Hepatocyte (in vitro differentiated cells): ENCODE measurements around the gene TMEM240. TPM values are rescaled to one million over a fixed set of nuclear protein-coding genes. Genes with fewer than 3 reads are reported as not detected.
"Not testable (repeated sequence)": the region's sequence is repeated elsewhere in the genome, so short reads cannot be mapped to it uniquely, and the experiment has no call there.

Source experiments
- DNase-seq: peaks from one replicate; pipeline ENCODE4 v3.0.0-alpha.2; 2016; ENCODE audit warnings: low spot score
- H2AFZ ChIP-seq: fragments of 200-600 bp; sonication (generic); 2 replicates; pipeline ENCODE4 v1.6.0; 2016; ENCODE audit warnings: antibody characterized with exemption, mild to moderate bottlenecking
- H3K27ac ChIP-seq: fragments of 200-600 bp; sonication (generic); 2 replicates; pipeline ENCODE4 v1.5.1; 2016; ENCODE audit warnings: mild to moderate bottlenecking
- H3K27me3 ChIP-seq: fragments of 200-600 bp; sonication (generic); 2 replicates; pipeline ENCODE4 v1.6.1; 2016
- H3K36me3 ChIP-seq: fragments of 200-600 bp; sonication (generic); replicated peaks from 2 replicates; pipeline ENCODE4 v1.5.1; 2016; ENCODE audit warnings: low read depth; ENCODE audit not compliant: insufficient read depth
- H3K4me1 ChIP-seq: fragments of 200-600 bp; sonication (generic); 2 replicates; pipeline ENCODE4 v1.5.1; 2016; ENCODE audit warnings: mild to moderate bottlenecking, moderate library complexity; ENCODE audit not compliant: insufficient read depth
- H3K4me2 ChIP-seq: fragments of 200-600 bp; sonication (generic); 2 replicates; pipeline ENCODE4 v1.6.0; 2016
- H3K4me3 ChIP-seq: fragments of 200-600 bp; sonication (generic); 2 replicates; pipeline ENCODE4 v1.5.1; 2016; ENCODE audit warnings: mild to moderate bottlenecking
- H3K79me2 ChIP-seq: fragments of 200-600 bp; sonication (generic); 2 replicates; pipeline ENCODE4 v1.6.0; 2017; ENCODE audit warnings: mild to moderate bottlenecking
- H3K9me2 ChIP-seq: fragments of 200-600 bp; sonication (generic); replicated peaks from 2 replicates; pipeline ENCODE4 v1.6.0; 2017; ENCODE audit warnings: mild to moderate bottlenecking; ENCODE audit not compliant: insufficient read depth
- H3K9me3 ChIP-seq: fragments of 200-600 bp; sonication (generic); 2 replicates; pipeline ENCODE4 v1.5.1; 2016; ENCODE audit warnings: low read depth, mild to moderate bottlenecking
- H4K20me1 ChIP-seq: fragments of 200-600 bp; sonication (generic); 2 replicates; pipeline ENCODE4 v1.6.0; 2016; ENCODE audit warnings: mild to moderate bottlenecking; ENCODE audit not compliant: insufficient read depth, poor library complexity, severe bottlenecking
- CTCF ChIP-seq: fragments of 200-600 bp; sonication (generic); IDR thresholded peaks from 2 replicates; pipeline ENCODE4 v1.5.1; 2016; ENCODE audit warnings: antibody characterized with exemption, mild to moderate bottlenecking; ENCODE audit not compliant: poor library complexity
- EZH2 ChIP-seq: fragments of 200-600 bp; sonication (generic); IDR thresholded peaks from 2 replicates; pipeline ENCODE4 v1.6.1; 2016; ENCODE audit warnings: antibody characterized with exemption, mild to moderate bottlenecking, borderline replicate concordance
- EZH2phosphoT487 ChIP-seq: fragments of 200-600 bp; sonication (generic); IDR thresholded peaks from one replicate; pipeline ENCODE4 v1.6.1; 2018; ENCODE audit warnings: antibody characterized with exemption, mild to moderate bottlenecking, low read depth, moderate library complexity; ENCODE audit not compliant: unreplicated experiment, severe bottlenecking
- WGBS: methylation state at CpG from one replicate; pipeline ENCODE4 v1.1.6; 2016; ENCODE audit warnings: low lambda C conversion rate; ENCODE audit errors: missing lambda C conversion rate; 5-methylcytosine and 5-hydroxymethylcytosine counted together
- polyA plus RNA-seq: library from polyadenylated mRNA; unstranded; fragments of >200 nt; fragmentation: Nextera tagmentation; extraction: Ambion mirVana; gene quantifications from 2 replicates; pipeline ENCODE4 v1.2.1, GENCODE V29; 2016
- total RNA-seq: library from RNA; depleted of rRNA; stranded (reverse); fragments of >200 nt; gene quantifications from 2 replicates; pipeline ENCODE4 v1.2.3, GENCODE V29; 2014

Gene TMEM240
- total and polyA plus RNA-seq, 2 experiments from 2014 or later = 2.1 to 4.3 TPM

GRCh38 chr1:1536019-1536937 is 4.1 kb downstream of the TMEM240 start:
- Histone ChIP-seq H3K9me2 (no peaks in the 10 kb centered on the region), H3K27me3 (no peaks in the 10 kb centered on the region), H3K4me1 (peaks cover 4% of the 10 kb centered on the region), H3K27ac (no peak overlapping the region), H2AFZ (no peak overlapping the region), H3K79me2 (no peaks in the 10 kb centered on the region), H3K9me3 (no peaks in the 10 kb centered on the region), H3K4me3 (no peak overlapping the region), H3K4me2 (no peak overlapping the region), H4K20me1 (peaks cover 8% of the 10 kb centered on the region), H3K36me3 (no peaks in the 10 kb centered on the region)
- no peak for DNase-seq
- 90% methylated on average over 30 of the region's 48 CpGs for WGBS
- no peak for TF ChIP-seq EZH2
- TF ChIP-seq EZH2phosphoT487 = no peak
- TF ChIP-seq CTCF = no peak

- no peak for DNase-seq
- no peaks in the 10 kb centered on the region for H3K4me1 ChIP-seq
- H3K4me3 ChIP-seq = no peak overlapping the region
- H3K79me2 ChIP-seq = no peaks in the 10 kb centered on the region
- H3K9me2 ChIP-seq = no peaks in the 10 kb centered on the region
- TF ChIP-seq EZH2phosphoT487 (no peak), EZH2 (no peak), CTCF (no peak)
- no peaks in the 10 kb centered on the region for H3K36me3 ChIP-seq
- peaks cover 5% of the 10 kb centered on the region for H4K20me1 ChIP-seq
- no peaks in the 10 kb centered on the region for H3K27me3 ChIP-seq
- no peak overlapping the region for H3K4me2 ChIP-seq
- no peak overlapping the region for H3K27ac ChIP-seq
- H3K9me3 ChIP-seq = no peaks in the 10 kb centered on the region
- WGBS = 96% methylated on average over 44 of the region's 66 CpGs
- H2AFZ ChIP-seq = no peak overlapping the region
Measured at GRCh38 chr1:1535201-1536018, 5.0 kb downstream of the TMEM240 start.

- Histone ChIP-seq H3K27ac (no peak overlapping the region), H2AFZ (no peak overlapping the region), H3K4me1 (no peaks in the 10 kb centered on the region), H3K27me3 (no peaks in the 10 kb centered on the region), H3K9me2 (no peaks in the 10 kb centered on the region), H3K9me3 (no peaks in the 10 kb centered on the region), H3K4me3 (no peak overlapping the region), H3K79me2 (no peaks in the 10 kb centered on the region), H4K20me1 (peaks cover 5% of the 10 kb centered on the region), H3K36me3 (no peaks in the 10 kb centered on the region), H3K4me2 (no peak overlapping the region)
- WGBS = 90% methylated on average over 14 of the region's 31 CpGs
- no peak for TF ChIP-seq EZH2
- no peak for TF ChIP-seq CTCF
- TF ChIP-seq EZH2phosphoT487 = no peak
- no peak for DNase-seq
Measured at GRCh38 chr1:1534401-1535154, 5.8 kb downstream of the TMEM240 start.

GRCh38 chr1:1533894-1534291 is 6.5 kb downstream of the TMEM240 start:
- not testable (repeated sequence) for H3K9me2 ChIP-seq, H3K4me1 ChIP-seq, H3K27me3 ChIP-seq, H3K4me3 ChIP-seq, H2AFZ ChIP-seq, H3K4me2 ChIP-seq, H3K79me2 ChIP-seq, H3K9me3 ChIP-seq, H3K36me3 ChIP-seq, H3K27ac ChIP-seq, H4K20me1 ChIP-seq, DNase-seq
- WGBS = 94% methylated on average over 5 of the region's 18 CpGs

- H3K4me1 ChIP-seq, DNase-seq, H2AFZ ChIP-seq: not testable (repeated sequence)
Measured at GRCh38 chr1:1533176-1533893, 7.1 kb downstream of the TMEM240 start.

More at GRCh38 chr1:1533176-1533893, 7.1 kb downstream of the TMEM240 start:
- H3K27ac ChIP-seq, H3K9me3 ChIP-seq, H3K4me3 ChIP-seq, H3K79me2 ChIP-seq, H3K27me3 ChIP-seq, H3K9me2 ChIP-seq, H4K20me1 ChIP-seq, H3K36me3 ChIP-seq, H3K4me2 ChIP-seq: not testable (repeated sequence)
- WGBS = 97% methylated on average over 9 of the region's 22 CpGs
